Right lobe of liver (tissue), 6 donors: ENCODE measurements around the gene STK32B. TPM values are rescaled to one million over a fixed set of nuclear protein-coding genes. Genes with fewer than 3 reads are reported as not detected.

ENCODE experiments used
- ATAC-seq, 4 donors: fragments of 200-7000 bp; cut with Tn5 transposase; one replicate each; pipeline ENCODE4 v1.9.1; 2020; ENCODE audit warnings: mild to moderate bottlenecking in 4 of 4, moderate library complexity in 4 of 4
- DNase-seq, 3 donors: peaks; one replicate each; pipeline ENCODE4 v3.0.0-alpha.2; 2020
- H3K27ac ChIP-seq, 3 donors: fragments of 200-600 bp; one replicate each; pipeline ENCODE4 v1.8.0; 2022
- H3K27me3 ChIP-seq, 2 donors: fragments of 200-600 bp; one replicate each; pipeline ENCODE4 v1.8.0; 2022
- H3K36me3 ChIP-seq, 4 donors: fragments of 200-600 bp; sonication (generic) in 1 of 4; one replicate each; pipeline versions ENCODE4 v1.5.1 to v1.8.0; 2017 to 2022; ENCODE audit warnings: control low read depth in 1 of 4
- H3K4me1 ChIP-seq, 4 donors: fragments of 200-600 bp; sonication (generic) in 1 of 4; one replicate each; pipeline versions ENCODE4 v1.5.1 to v1.8.0; 2017 to 2022; ENCODE audit warnings: control low read depth in 1 of 4
- H3K4me3 ChIP-seq, 3 donors: fragments of 200-600 bp; one replicate each; pipeline ENCODE4 v1.8.0; 2022
- H3K9me3 ChIP-seq, 4 donors: fragments of 200-600 bp; sonication (generic) in 1 of 4; one replicate each; pipeline versions ENCODE4 v1.5.1 to v1.8.0; 2017 to 2022; ENCODE audit warnings: control low read depth in 1 of 4
- CTCF ChIP-seq, 4 donors: fragments of 200-600 bp in 3 of 4; fragments of 450-650 bp in 1 of 4; IDR thresholded peaks; one replicate each; pipeline versions ENCODE4 v1.5.1 to v1.8.0; 2016 to 2022; ENCODE audit warnings: antibody characterized with exemption in 4 of 4, mild to moderate bottlenecking in 2 of 4
- POLR2A ChIP-seq: fragments of 450-650 bp; IDR thresholded peaks from one replicate; pipeline ENCODE4 v1.6.1; 2017; ENCODE audit warnings: antibody characterized with exemption, mild to moderate bottlenecking
- WGBS: methylation state at CpG from one replicate; pipeline ENCODE4 v1.1.6; 2018; ENCODE audit warnings: low coverage, low lambda C conversion rate; ENCODE audit not compliant: insufficient coverage; ENCODE audit errors: missing lambda C conversion rate; 5-methylcytosine and 5-hydroxymethylcytosine counted together
- intact Hi-C, 2 donors: fragments of 100-400 bp; cut with DNase I; formaldehyde crosslinking; loops; one replicate each; pipeline versions ENCODE4 v1.11.2 to v1.14.1; 2022
- total RNA-seq, 6 experiments: library from RNA; depleted of rRNA in 2 of 6; stranded (reverse); fragments of >200 nt in 2 of 6; fragmentation: NEBNext Ultra II Directional in 3 of 6; extraction: Animal tissue kit (Norgen Biotek cat#: 25700) in 3 of 6; gene quantifications; one replicate each; pipeline versions ENCODE4 v1.1.0 to v1.2.4, GENCODE V29; 2016 to 2023
- donor health status: DM: no; HTN: yes; CAD: no.
- donor health status: DM: no; HTN: no; CAD: no.
- donor health status: DM: no; HTN: no; CAD: no.
- donor health status: DM: no; HTN: yes; CAD: no.
- donor health status: DM: no; HTN: yes; CAD: no.

STK32B gene
- total RNA-seq, 6 experiments from 2014 or later, result 0.05 to 0.07 TPM; not detected in 4

GRCh38 chr4:5412751-5413150 lies 361.5 kb downstream of the STK32B start:
- no peaks in the 10 kb centered on the region for H3K27me3 ChIP-seq
- no peak overlapping the region for H3K27ac ChIP-seq
- H3K4me1 ChIP-seq, result no peaks in the 10 kb centered on the region
- intact Hi-C loops, result no loop called here
- H3K9me3 ChIP-seq, result no peaks in the 10 kb centered on the region
- no peak for DNase-seq
- H3K4me3 ChIP-seq, result no peak overlapping the region
- TF ChIP-seq POLR2A, result no peak
- no peak for TF ChIP-seq CTCF (IDR thresholded peaks at IDR 0.05)
- 80% methylated on average over 1 of the region's 1 CpG for WGBS
- no peaks in the 10 kb centered on the region for H3K36me3 ChIP-seq
- ATAC-seq, result no peak

GRCh38 chr4:5416637-5417036 lies 365.4 kb downstream of the STK32B start:
- Histone ChIP-seq H3K4me1 (no peaks in the 10 kb centered on the region), H3K4me3 (no peak overlapping the region), H3K36me3 (no peaks in the 10 kb centered on the region), H3K27ac (no peak overlapping the region), H3K9me3 (no peaks in the 10 kb centered on the region), H3K27me3 (no peaks in the 10 kb centered on the region)
- no peak for ATAC-seq
- 62% methylated on average over 6 of the region's 7 CpGs for WGBS
- no peak for DNase-seq
- no peak for TF ChIP-seq CTCF (IDR thresholded peaks at IDR 0.05)
- TF ChIP-seq POLR2A, result no peak
- intact Hi-C loops, result no loop called here

- intact Hi-C loops, result no loop called here
- ATAC-seq (no peak), DNase-seq (no peak)
- no peaks in the 10 kb centered on the region for H3K9me3 ChIP-seq
- H3K4me1 ChIP-seq, result no peaks in the 10 kb centered on the region
- no peak for TF ChIP-seq CTCF (IDR thresholded peaks at IDR 0.05)
- no peaks in the 10 kb centered on the region for H3K36me3 ChIP-seq
- H3K4me3 ChIP-seq, result no peak overlapping the region
- no peaks in the 10 kb centered on the region for H3K27me3 ChIP-seq
- no peak overlapping the region for H3K27ac ChIP-seq
- WGBS, result 72% methylated on average over 6 of the region's 6 CpGs
Observed at GRCh38 chr4:5420266-5420665, 369.0 kb downstream of the STK32B start.

GRCh38 chr4:5421416-5421815 lies 370.1 kb downstream of the STK32B start:
- no peaks in the 10 kb centered on the region for H3K27me3 ChIP-seq
- no peaks in the 10 kb centered on the region for H3K4me1 ChIP-seq
- TF ChIP-seq POLR2A (no peak), CTCF (IDR thresholded peaks at IDR 0.05) (no peak)
- H3K4me3 ChIP-seq, result no peak overlapping the region
- 48% methylated on average over 2 of the region's 3 CpGs for WGBS
- H3K36me3 ChIP-seq, result no peaks in the 10 kb centered on the region
- DNase-seq (no peak), ATAC-seq (no peak)
- H3K27ac ChIP-seq, result no peak overlapping the region
- no peaks in the 10 kb centered on the region for H3K9me3 ChIP-seq
- intact Hi-C loops, result no loop called here

GRCh38 chr4:5422195-5422594 lies 370.9 kb downstream of the STK32B start:
- Histone ChIP-seq H3K4me1 (no peaks in the 10 kb centered on the region), H3K36me3 (no peaks in the 10 kb centered on the region), H3K4me3 (no peak overlapping the region), H3K9me3 (no peaks in the 10 kb centered on the region), H3K27ac (no peak overlapping the region), H3K27me3 (no peaks in the 10 kb centered on the region)
- WGBS, result 51% methylated on average over 2 of the region's 2 CpGs
- no peak for ATAC-seq
- TF ChIP-seq POLR2A (no peak), CTCF (IDR thresholded peaks at IDR 0.05) (no peak)
- no peak for DNase-seq
- intact Hi-C loops, result no loop called here
